Mesendoderm (in vitro differentiated cells): ENCODE measurements around the gene TMEM203.

Source experiments
- DNase-seq: peaks from one replicate; pipeline ENCODE4 v3.0.0; 2013
- H2AK5ac ChIP-seq: 2 replicates; pipeline ENCODE4 v1.6.1; 2013; ENCODE audit warnings: low read length, inconsistent platforms
- H2BK120ac ChIP-seq: 2 replicates; pipeline ENCODE4 v1.6.1; 2013; ENCODE audit warnings: low read depth, mild to moderate bottlenecking, low read length, moderate library complexity, mixed read lengths
- H2BK15ac ChIP-seq: replicated peaks from 2 replicates; pipeline ENCODE4 v1.6.1; 2013; ENCODE audit warnings: low read depth, mild to moderate bottlenecking, moderate library complexity
- H2BK5ac ChIP-seq: 2 replicates; pipeline ENCODE4 v1.6.1; 2013; ENCODE audit warnings: low read length, inconsistent platforms
- H3K18ac ChIP-seq: 2 replicates; pipeline ENCODE4 v1.6.1; 2013; ENCODE audit warnings: mild to moderate bottlenecking, low read length, mixed read lengths
- H3K23ac ChIP-seq: one replicate; pipeline ENCODE4 v1.6.1; 2013; ENCODE audit warnings: low read length
- H3K27ac ChIP-seq: 2 replicates; pipeline ENCODE4 v1.5.1; 2013; ENCODE audit warnings: low read depth, mild to moderate bottlenecking, inconsistent platforms, low read length, moderate library complexity
- H3K27me3 ChIP-seq: 2 replicates; pipeline ENCODE4 v1.6.1; 2013; ENCODE audit warnings: low read length, control low read depth, mild to moderate bottlenecking, inconsistent platforms; ENCODE audit not compliant: insufficient read depth, poor library complexity
- H3K36me3 ChIP-seq: 2 replicates; pipeline ENCODE4 v1.6.1; 2013; ENCODE audit warnings: low read length, inconsistent platforms; ENCODE audit not compliant: control insufficient read depth, insufficient read depth
- H3K4ac ChIP-seq: one replicate; pipeline ENCODE4 v1.6.1; 2013; ENCODE audit warnings: low read depth, mild to moderate bottlenecking, low read length, moderate library complexity
- H3K4me1 ChIP-seq: 2 replicates; pipeline ENCODE4 v1.6.1; 2013; ENCODE audit warnings: low read depth, low read length, inconsistent platforms; ENCODE audit not compliant: control insufficient read depth
- H3K4me2 ChIP-seq: 2 replicates; pipeline ENCODE4 v1.6.1; 2013; ENCODE audit warnings: low read length
- H3K4me3 ChIP-seq: 2 replicates; pipeline ENCODE4 v1.5.1; 2013; ENCODE audit warnings: mild to moderate bottlenecking, low read length
- H3K56ac ChIP-seq: one replicate; pipeline ENCODE4 v1.6.1; 2013; ENCODE audit warnings: low read length
- H3K79me1 ChIP-seq: 2 replicates; pipeline ENCODE4 v1.6.1; 2013; ENCODE audit warnings: low read length, inconsistent platforms
- H3K79me2 ChIP-seq: 2 replicates; pipeline ENCODE4 v1.6.1; 2013; ENCODE audit warnings: mild to moderate bottlenecking, low read length; ENCODE audit not compliant: control insufficient read depth, insufficient read depth
- H3K9ac ChIP-seq: 2 replicates; pipeline ENCODE4 v1.6.1; 2013; ENCODE audit warnings: low read length, inconsistent platforms
- H4K5ac ChIP-seq: one replicate; pipeline ENCODE4 v1.6.1; 2013; ENCODE audit warnings: low read length
- H4K8ac ChIP-seq: one replicate; pipeline ENCODE4 v1.6.1; 2013; ENCODE audit warnings: low read depth, mild to moderate bottlenecking, control low read depth, low read length, moderate library complexity
- WGBS: extraction: QIAGEN DNeasy Blood & Tissue Kit; methylation state at CpG from one replicate; pipeline ENCODE4 v1.1.7; 2013; ENCODE audit warnings: low lambda C conversion rate, missing lambda C conversion rate; ENCODE audit not compliant: insufficient coverage; ENCODE audit errors: extremely low coverage; 5-methylcytosine and 5-hydroxymethylcytosine counted together

The TMEM203 gene

GRCh38 chr9:137171149-137171900 lies 34.1 kb downstream of the TMEM203 start:
- Histone ChIP-seq H4K5ac (no peak overlapping the region), H3K79me1 (no peaks in the 10 kb centered on the region), H3K4me2 (no peak overlapping the region), H3K4me3 (no peak overlapping the region), H3K18ac (no peak overlapping the region), H3K4ac (no peak overlapping the region), H3K9ac (no peak overlapping the region), H3K23ac (no peak overlapping the region), H4K8ac (no peak overlapping the region), H3K79me2 (no peaks in the 10 kb centered on the region), H3K4me1 (no peaks in the 10 kb centered on the region), H2BK5ac (no peak overlapping the region), H2BK15ac (no peak overlapping the region), H3K27me3 (peaks cover 31% of the 10 kb centered on the region), H3K27ac (no peak overlapping the region), H2BK120ac (no peak overlapping the region), H3K56ac (no peak overlapping the region), H2AK5ac (no peak overlapping the region), H3K36me3 (no peaks in the 10 kb centered on the region)
- WGBS, result no CpG with 5 or more reads among the region's 22 CpGs
- DNase-seq, result no peak

DNA sequence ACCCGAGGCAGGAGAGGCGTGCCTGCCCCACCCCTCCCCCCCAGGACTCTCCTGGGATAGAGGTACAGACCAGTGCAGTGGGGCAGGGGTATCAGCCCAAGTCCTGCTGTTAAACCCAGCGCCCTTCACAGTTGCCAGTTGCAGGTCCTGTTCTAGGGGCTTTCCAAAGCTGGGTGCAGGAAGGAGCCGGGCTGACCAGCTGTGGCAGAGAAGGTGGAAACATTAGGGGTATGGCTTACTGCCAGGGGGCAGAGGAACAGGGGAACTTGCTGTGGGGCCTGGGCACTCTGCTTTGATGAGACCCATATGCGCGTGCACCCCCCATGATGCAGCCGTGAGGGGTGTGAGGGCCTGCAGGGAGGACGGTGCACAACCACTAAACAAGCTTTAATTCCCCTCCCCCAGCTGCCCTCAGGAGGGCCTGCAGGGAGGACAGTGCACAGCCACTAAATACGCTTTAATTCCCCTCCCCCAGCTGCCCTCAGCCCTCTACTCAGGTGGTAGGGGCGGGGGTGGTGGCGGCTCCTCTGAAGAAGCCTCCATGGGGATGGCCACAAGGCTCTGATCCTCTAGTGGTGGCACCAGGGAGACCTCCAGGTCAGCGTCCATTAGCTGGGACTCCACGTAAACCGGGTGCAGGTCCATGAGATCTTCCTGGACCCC lies 34.8 kb downstream of the TMEM203 start:
- Histone ChIP-seq H3K4me1 (no peaks in the 10 kb centered on the region), H3K79me2 (no peaks in the 10 kb centered on the region), H3K23ac (no peak overlapping the region), H3K36me3 (no peaks in the 10 kb centered on the region), H3K79me1 (no peaks in the 10 kb centered on the region), H3K4me2 (no peak overlapping the region), H2AK5ac (no peak overlapping the region), H2BK120ac (no peak overlapping the region), H3K9ac (no peak overlapping the region), H3K18ac (no peak overlapping the region), H3K4me3 (no peak overlapping the region), H3K56ac (no peak overlapping the region), H4K5ac (no peak overlapping the region), H3K27me3 (peaks cover 32% of the 10 kb centered on the region), H2BK15ac (no peak overlapping the region), H4K8ac (no peak overlapping the region), H3K27ac (no peak overlapping the region), H2BK5ac (no peak overlapping the region), H3K4ac (no peak overlapping the region)
- no peak for DNase-seq
- no CpG with 5 or more reads among the region's 14 CpGs for WGBS

- Histone ChIP-seq H3K4me2 (peak within 1 kb of the TSS; percentile 84), H3K79me2 (no peaks in the 10 kb centered on the region), H4K5ac (no peak within 1 kb of the TSS), H3K9ac (no peak within 1 kb of the TSS), H3K56ac (peak within 1 kb of the TSS; percentile 34), H3K79me1 (no peaks in the 10 kb centered on the region), H4K8ac (no peak within 1 kb of the TSS), H3K27me3 (peaks cover 32% of the 10 kb centered on the region), H3K27ac (no peak within 1 kb of the TSS), H3K4me3 (no peak within 1 kb of the TSS), H2BK15ac (no peak within 1 kb of the TSS), H2BK5ac (no peak within 1 kb of the TSS), H3K4ac (no peak within 1 kb of the TSS), H2BK120ac (no peak within 1 kb of the TSS), H3K36me3 (no peaks in the 10 kb centered on the region), H3K18ac (no peak within 1 kb of the TSS), H2AK5ac (no peak within 1 kb of the TSS), H3K4me1 (no peaks in the 10 kb centered on the region), H3K23ac (no peak within 1 kb of the TSS)
- no CpG with 5 or more reads among the region's 41 CpGs for WGBS
- DNase-seq, result no peak
These were observed 35.5 kb downstream of the TMEM203 start, which contains the start of gene LRRC26 for GRCh38 chr9:137169896-137170358. Gene LRRC26, minus strand, starts transcription at chr9:137170051. Its CDS starts 108 bp downstream, at chr9:137169943.

DNA sequence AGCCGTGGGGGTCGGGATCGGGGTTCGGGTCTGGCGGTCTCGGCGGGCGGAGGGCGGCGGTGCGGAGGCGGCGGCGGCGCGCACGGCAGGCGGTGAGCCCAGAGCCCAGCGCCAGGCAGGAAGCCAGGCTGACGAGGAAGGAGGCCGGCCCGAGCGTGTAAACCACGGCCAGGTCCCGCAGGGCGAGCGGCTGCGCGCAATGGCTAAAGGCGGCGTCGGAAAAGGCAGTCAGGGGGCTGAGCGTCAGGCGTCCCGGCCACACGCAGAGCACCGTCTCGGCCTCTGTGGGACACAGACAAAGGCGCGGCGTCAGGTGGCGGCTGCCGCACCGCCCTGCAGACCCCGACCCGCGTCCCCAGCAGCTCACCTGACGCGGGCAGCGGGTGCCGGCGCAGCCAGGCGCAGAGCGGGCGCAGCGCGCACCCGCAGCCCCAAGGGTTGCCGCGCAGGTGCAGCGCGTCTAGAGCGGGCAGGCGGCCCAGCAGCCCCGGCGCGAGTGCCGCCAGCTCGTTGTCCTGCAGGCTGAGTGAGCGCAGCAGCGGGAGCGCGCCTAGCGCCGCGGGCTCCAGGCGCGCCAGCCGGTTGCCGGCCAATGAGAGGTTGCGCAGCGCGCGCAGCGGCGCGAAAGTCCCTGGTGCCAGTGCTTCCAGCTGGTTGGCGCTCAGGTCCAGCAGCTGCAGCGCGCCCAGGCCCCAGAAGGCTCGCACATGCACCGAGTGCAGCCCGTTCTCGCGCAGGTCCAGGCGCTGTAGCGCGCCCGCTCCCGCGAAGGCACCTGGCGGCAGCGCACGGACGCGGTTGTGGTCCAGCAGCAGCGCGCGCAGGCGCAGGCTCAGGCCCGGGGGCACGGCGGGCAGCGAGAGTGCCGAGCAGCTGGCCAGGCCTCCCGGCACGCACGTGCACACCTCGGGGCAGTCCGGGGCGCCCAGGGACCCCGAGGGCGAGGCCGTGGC lies 36.3 kb downstream of the TMEM203 start:
- Histone ChIP-seq H3K36me3 (no peaks in the 10 kb centered on the region), H2BK15ac (no peak overlapping the region), H3K23ac (no peak overlapping the region), H2AK5ac (no peak overlapping the region), H3K56ac (peak overlapping the region; percentile 34), H3K4me2 (peak overlapping the region; percentile 84), H3K79me1 (no peaks in the 10 kb centered on the region), H3K18ac (no peak overlapping the region), H3K27ac (no peak overlapping the region), H2BK120ac (no peak overlapping the region), H3K9ac (no peak overlapping the region), H3K4ac (no peak overlapping the region), H3K79me2 (no peaks in the 10 kb centered on the region), H2BK5ac (no peak overlapping the region), H4K5ac (no peak overlapping the region), H4K8ac (no peak overlapping the region), H3K27me3 (peaks cover 32% of the 10 kb centered on the region), H3K4me3 (no peak overlapping the region), H3K4me1 (no peaks in the 10 kb centered on the region)
- DNase-seq, result peak; percentile 74
- no CpG with 5 or more reads among the region's 124 CpGs for WGBS

- Histone ChIP-seq H3K56ac (peak overlapping the region; percentile 15), H3K4ac (no peak overlapping the region), H2BK120ac (no peak overlapping the region), H3K79me2 (no peaks in the 10 kb centered on the region), H3K36me3 (no peaks in the 10 kb centered on the region), H2BK5ac (no peak overlapping the region), H2BK15ac (no peak overlapping the region), H3K18ac (no peak overlapping the region), H3K23ac (peak overlapping the region; percentile 66), H3K9ac (no peak overlapping the region), H3K4me3 (no peak overlapping the region), H3K79me1 (no peaks in the 10 kb centered on the region), H2AK5ac (no peak overlapping the region), H3K27ac (no peak overlapping the region), H3K4me2 (no peak overlapping the region), H3K4me1 (no peaks in the 10 kb centered on the region), H3K27me3 (peaks cover 32% of the 10 kb centered on the region), H4K8ac (no peak overlapping the region), H4K5ac (no peak overlapping the region)
- no CpG with 5 or more reads among the region's 36 CpGs for WGBS
- DNase-seq, result no peak
These were observed 36.9 kb downstream of the TMEM203 start for GRCh38 chr9:137168573-137168903.
